GM12864 (cell line): ENCODE data around the gene RPL18A.

ENCODE experiments used
- DNase-seq: peaks from one replicate; pipeline ENCODE4 v3.0.0-alpha.2; 2011; ENCODE audit warnings: low read depth
- H3K4me3 ChIP-seq: 2 replicates; pipeline ENCODE4 v1.5.1; 2011; ENCODE audit warnings: mild to moderate bottlenecking, low read depth, low read length, control low read depth
- CTCF ChIP-seq: IDR thresholded peaks from 2 replicates; pipeline ENCODE4 v1.5.1; 2011; ENCODE audit warnings: low read depth, mild to moderate bottlenecking, moderate library complexity, low read length, control low read depth, inconsistent platforms; ENCODE audit errors: missing control alignments

RPL18A gene

GRCh38 chr19:17869114-17869608, 9.5 kb downstream of the RPL18A start:
- no peak for DNase-seq
- no peak for TF ChIP-seq CTCF

GRCh38 chr19:17871032-17871877, 11.5 kb downstream of the RPL18A start:
- H3K4me3 ChIP-seq: no peak overlapping the region
- no peak for TF ChIP-seq CTCF
- DNase-seq: no peak

More at GRCh38 chr19:17869114-17869608, 9.5 kb downstream of the RPL18A start:
- no peak overlapping the region for H3K4me3 ChIP-seq

- H3K4me3 ChIP-seq: no peak within 1 kb of the TSS
- DNase-seq: no peak
- no peak for TF ChIP-seq CTCF
These were observed 12.2 kb downstream of the RPL18A start, which contains the start of gene SLC5A5 for GRCh38 chr19:17871878-17872250. TSS of gene SLC5A5 (plus strand) at chr19:17871945. CDS start at chr19:17872320, 375 bp downstream.

GRCh38 chr19:17872251-17873001, 12.7 kb downstream of the RPL18A start:
- H3K4me3 ChIP-seq: no peak overlapping the region
- DNase-seq: no peak

GRCh38 chr19:17873786-17874757, 14.4 kb downstream of the RPL18A start:
- no peak for TF ChIP-seq CTCF
- H3K4me3 ChIP-seq: peak overlapping the region; percentile 58
- no peak for DNase-seq

More at GRCh38 chr19:17872251-17873001, 12.7 kb downstream of the RPL18A start:
- TF ChIP-seq CTCF: no peak

GRCh38 chr19:17874758-17875135, 15.0 kb downstream of the RPL18A start:
- no peak for TF ChIP-seq CTCF
- no peak overlapping the region for H3K4me3 ChIP-seq
- no peak for DNase-seq
